CD8-positive, alpha-beta memory T cell (primary cell): ENCODE results near the gene NPTX2. TPM values are rescaled to one million over a fixed set of nuclear protein-coding genes. Genes with fewer than 3 reads are reported as not detected.

Source experiments
- CTCF ChIA-PET: fragments of 350-600 bp; sonication (Branson Sonifier 250); formaldehyde crosslinking; loops from one replicate; lab custom pipeline; 2021; ENCODE audit warnings: antibody characterized with exemption; lab: Charles Lee
- POLR2A ChIA-PET: fragments of 350-600 bp; sonication (Branson Sonifier 250); formaldehyde crosslinking; loops from one replicate; lab custom pipeline; 2021; ENCODE audit warnings: antibody characterized with exemption; lab: Charles Lee
- DNase-seq, 5 donors: peaks; one replicate each; pipeline versions ENCODE4 v3.0.0 to v3.0.0-alpha.2; 2020 to 2022; ENCODE audit warnings: mixed read lengths in 1 of 5
- H3K27ac ChIP-seq: one replicate; pipeline ENCODE4 v1.7.0; 2013; ENCODE audit warnings: low read depth, mild to moderate bottlenecking, low read length, moderate library complexity
- H3K27me3 ChIP-seq: 2 replicates; pipeline ENCODE4 v1.7.0; 2013; ENCODE audit warnings: low read length, mild to moderate bottlenecking; ENCODE audit not compliant: insufficient read depth, poor library complexity, severe bottlenecking
- H3K36me3 ChIP-seq: 2 replicates; pipeline ENCODE4 v1.7.0; 2013; ENCODE audit warnings: mild to moderate bottlenecking, low read length, moderate library complexity; ENCODE audit not compliant: insufficient read depth
- H3K4me1 ChIP-seq: 2 replicates; pipeline ENCODE4 v1.7.0; 2013; ENCODE audit warnings: mild to moderate bottlenecking, low read length, moderate library complexity; ENCODE audit not compliant: insufficient read depth
- H3K4me3 ChIP-seq: 2 replicates; pipeline ENCODE4 v1.7.0; 2013; ENCODE audit warnings: mild to moderate bottlenecking, low read length
- H3K9me3 ChIP-seq: 2 replicates; pipeline ENCODE4 v1.7.0; 2013; ENCODE audit warnings: mild to moderate bottlenecking, low read length
- H3K27ac Mint-ChIP-seq, 8 donors: one replicate each; pipeline ENCODE4 v1.8.0; 2020 to 2021; ENCODE audit warnings: mixed read lengths in 8 of 8, mild to moderate bottlenecking in 6 of 8, inconsistent platforms in 3 of 8, moderate library complexity in 3 of 8
- H3K27me3 Mint-ChIP-seq, 2 donors: one replicate each; pipeline ENCODE4 v1.8.0; 2020 to 2021; ENCODE audit warnings: mixed read lengths in 2 of 2, mild to moderate bottlenecking in 1 of 2, moderate library complexity in 1 of 2
- H3K36me3 Mint-ChIP-seq, 3 donors: one replicate each; pipeline ENCODE4 v1.8.0; 2020 to 2021; ENCODE audit warnings: mixed read lengths in 3 of 3, inconsistent platforms in 1 of 3, mild to moderate bottlenecking in 1 of 3
- H3K4me1 Mint-ChIP-seq, 3 donors: one replicate each; pipeline ENCODE4 v1.8.0; 2020 to 2021; ENCODE audit warnings: mixed read lengths in 3 of 3, inconsistent platforms in 1 of 3, mild to moderate bottlenecking in 1 of 3
- H3K4me3 Mint-ChIP-seq, 7 donors: one replicate each; pipeline ENCODE4 v1.8.0; 2020 to 2021; ENCODE audit warnings: mixed read lengths in 7 of 7, mild to moderate bottlenecking in 6 of 7, moderate library complexity in 4 of 7, inconsistent platforms in 2 of 7
- H3K9me3 Mint-ChIP-seq, 5 donors: one replicate each; pipeline ENCODE4 v1.8.0; 2020 to 2022; ENCODE audit warnings: mixed read lengths in 5 of 5, mild to moderate bottlenecking in 3 of 5, moderate library complexity in 2 of 5, inconsistent platforms in 1 of 5
- polyA plus RNA-seq: library from polyadenylated mRNA; unstranded; fragments of 300-500 nt; fragmentation: Illumina TruSeq; gene quantifications from one replicate; pipeline ENCODE4 v1.2.3, GENCODE V29; 2021
- total RNA-seq, 2 experiments: library from RNA; stranded (reverse); gene quantifications; one replicate each; pipeline ENCODE4 v1.2.3, GENCODE V29; 2021

Gene NPTX2
- total and polyA plus RNA-seq, 3 experiments from 2014 or later, result 0.16 TPM; not detected in 2

DNA sequence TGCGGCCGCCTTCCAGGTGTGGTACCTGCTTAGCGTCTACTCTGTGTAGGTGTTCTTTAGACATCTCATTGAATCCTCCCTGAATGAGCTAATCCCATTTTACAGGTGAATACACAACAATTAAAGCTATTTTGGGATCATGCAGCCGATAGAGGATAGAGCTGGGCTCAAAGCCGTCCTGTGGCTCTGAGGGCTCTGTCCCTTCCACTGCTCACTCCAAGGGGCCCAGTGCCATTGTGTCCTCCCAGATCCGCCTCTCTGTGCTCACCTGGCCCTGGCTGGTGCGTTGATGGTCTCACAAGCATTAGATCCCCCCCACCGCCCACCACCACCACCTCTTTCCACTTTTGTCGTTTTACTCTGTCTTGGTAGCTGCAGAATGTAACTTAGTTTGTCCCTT, 13.1 kb downstream of the NPTX2 start:
- Mint-ChIP-seq H3K4me1 (no peaks in the 10 kb centered on the region), H3K9me3 (peaks cover 8 to 13% (median 9%) of the 10 kb centered on the region in 5 donors), H3K27me3 (peaks cover 2 to 13% of the 10 kb centered on the region in 2 donors), H3K27ac (no peak overlapping the region), H3K4me3 (no peak overlapping the region), H3K36me3 (peaks cover 0 to 5% (median 2%) of the 10 kb centered on the region in 3 donors)
- Histone ChIP-seq H3K9me3 (no peaks in the 10 kb centered on the region), H3K4me3 (no peak overlapping the region), H3K36me3 (no peaks in the 10 kb centered on the region), H3K27ac (no peak overlapping the region), H3K27me3 (no peaks in the 10 kb centered on the region), H3K4me1 (no peaks in the 10 kb centered on the region)
- CTCF ChIA-PET, result no interaction called here
- no peak for DNase-seq
- POLR2A ChIA-PET, result no interaction called here

DNA sequence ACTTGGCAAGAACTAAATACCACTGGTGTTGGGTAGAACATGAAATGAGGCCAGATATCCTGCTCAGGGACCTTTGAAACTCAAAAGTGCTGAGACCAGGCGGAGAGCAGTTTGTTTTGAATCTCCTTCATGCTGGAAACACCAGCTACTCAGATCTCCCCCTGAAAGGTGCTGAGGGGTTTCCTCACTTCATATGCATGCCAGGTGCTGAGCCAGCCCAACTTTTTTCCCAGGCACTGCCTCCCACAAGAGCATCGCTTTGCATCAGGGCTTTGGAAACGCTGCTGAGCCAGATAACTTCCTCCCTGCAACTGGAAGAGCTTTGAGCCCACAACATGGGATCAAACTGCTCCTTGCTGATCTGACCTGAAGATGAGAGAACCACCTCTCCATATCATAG, 13.7 kb downstream of the NPTX2 start:
- Mint-ChIP-seq H3K9me3 (peaks cover 8 to 13% (median 9%) of the 10 kb centered on the region in 5 donors), H3K4me3 (no peak overlapping the region), H3K4me1 (no peaks in the 10 kb centered on the region), H3K27ac (no peak overlapping the region), H3K27me3 (peaks cover 2 to 15% of the 10 kb centered on the region in 2 donors), H3K36me3 (peaks cover 0 to 5% (median 2%) of the 10 kb centered on the region in 3 donors)
- no peak overlapping the region for H3K27ac ChIP-seq
- ChIA-PET CTCF (no interaction called here), POLR2A (no interaction called here)
- no peak for DNase-seq
- H3K36me3 ChIP-seq, result no peaks in the 10 kb centered on the region
- H3K4me1 ChIP-seq, result no peaks in the 10 kb centered on the region
- H3K27me3 ChIP-seq, result no peaks in the 10 kb centered on the region
- no peak overlapping the region for H3K4me3 ChIP-seq
- no peaks in the 10 kb centered on the region for H3K9me3 ChIP-seq

DNA sequence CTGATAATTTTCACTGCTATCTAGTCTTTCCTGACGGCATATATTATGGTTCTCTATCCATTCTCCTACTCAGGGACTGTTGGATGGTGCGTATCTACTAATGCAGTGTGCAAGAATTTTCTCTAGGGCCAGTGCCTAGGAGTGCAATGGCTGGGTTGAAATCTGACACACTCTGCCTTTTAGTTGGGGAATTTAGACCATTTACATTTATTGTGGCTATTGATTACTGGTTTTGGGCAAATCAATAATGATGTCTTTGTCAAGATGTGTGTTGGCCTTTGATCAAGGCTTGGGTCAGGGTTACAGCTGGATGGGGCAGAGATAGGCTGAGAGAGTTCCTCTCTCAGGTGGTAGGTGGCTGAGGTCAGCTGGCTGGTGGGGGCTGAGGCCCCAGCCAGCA, 21.8 kb downstream of the NPTX2 start:
- H3K36me3 Mint-ChIP-seq, result no peaks in the 10 kb centered on the region
- no peak overlapping the region for H3K27ac ChIP-seq
- no peak for DNase-seq
- no peaks in the 10 kb centered on the region for H3K27me3 ChIP-seq
- H3K4me3 Mint-ChIP-seq, result no peak overlapping the region
- H3K27ac Mint-ChIP-seq, result no peak overlapping the region
- H3K4me3 ChIP-seq, result no peak overlapping the region
- no peaks in the 10 kb centered on the region for H3K4me1 Mint-ChIP-seq
- H3K27me3 Mint-ChIP-seq, result peaks cover 3% of the 10 kb centered on the region in 2 donors
- peaks cover 3 to 17% (median 13%) of the 10 kb centered on the region in 5 donors for H3K9me3 Mint-ChIP-seq
- no peaks in the 10 kb centered on the region for H3K4me1 ChIP-seq
- H3K36me3 ChIP-seq, result no peaks in the 10 kb centered on the region
- H3K9me3 ChIP-seq, result no peaks in the 10 kb centered on the region
- CTCF ChIA-PET, result no interaction called here
- POLR2A ChIA-PET, result no interaction called here

DNA sequence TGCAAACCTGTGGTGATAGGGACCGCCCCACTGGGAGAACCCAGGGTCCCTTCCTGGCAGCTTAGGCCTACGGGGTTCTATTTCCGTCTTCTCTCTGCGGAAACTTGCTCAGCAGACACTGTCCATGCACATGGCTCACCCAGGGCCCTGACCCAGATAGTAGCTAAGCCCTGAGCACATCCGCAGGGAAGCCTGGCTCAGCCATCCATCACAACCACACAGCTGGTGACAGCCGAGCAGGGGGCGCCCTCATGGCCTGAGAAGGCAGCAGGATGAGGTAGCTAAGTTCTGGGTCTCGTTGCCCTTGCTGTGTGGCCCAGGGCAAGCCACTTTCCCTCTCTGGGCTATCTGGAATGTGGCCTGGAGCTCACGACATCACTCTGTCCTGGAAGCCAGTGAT, 23.3 kb downstream of the NPTX2 start:
- ChIA-PET POLR2A (no interaction called here), CTCF (no interaction called here)
- Histone ChIP-seq H3K27ac (no peak overlapping the region), H3K36me3 (no peaks in the 10 kb centered on the region), H3K27me3 (no peaks in the 10 kb centered on the region), H3K9me3 (no peaks in the 10 kb centered on the region), H3K4me3 (no peak overlapping the region), H3K4me1 (no peaks in the 10 kb centered on the region)
- Mint-ChIP-seq H3K36me3 (no peaks in the 10 kb centered on the region), H3K4me1 (no peaks in the 10 kb centered on the region), H3K4me3 (no peak overlapping the region), H3K27ac (no peak overlapping the region), H3K9me3 (peaks cover 3 to 17% (median 13%) of the 10 kb centered on the region in 5 donors), H3K27me3 (peaks cover 3 to 4% of the 10 kb centered on the region in 2 donors)
- DNase-seq, result no peak

DNA sequence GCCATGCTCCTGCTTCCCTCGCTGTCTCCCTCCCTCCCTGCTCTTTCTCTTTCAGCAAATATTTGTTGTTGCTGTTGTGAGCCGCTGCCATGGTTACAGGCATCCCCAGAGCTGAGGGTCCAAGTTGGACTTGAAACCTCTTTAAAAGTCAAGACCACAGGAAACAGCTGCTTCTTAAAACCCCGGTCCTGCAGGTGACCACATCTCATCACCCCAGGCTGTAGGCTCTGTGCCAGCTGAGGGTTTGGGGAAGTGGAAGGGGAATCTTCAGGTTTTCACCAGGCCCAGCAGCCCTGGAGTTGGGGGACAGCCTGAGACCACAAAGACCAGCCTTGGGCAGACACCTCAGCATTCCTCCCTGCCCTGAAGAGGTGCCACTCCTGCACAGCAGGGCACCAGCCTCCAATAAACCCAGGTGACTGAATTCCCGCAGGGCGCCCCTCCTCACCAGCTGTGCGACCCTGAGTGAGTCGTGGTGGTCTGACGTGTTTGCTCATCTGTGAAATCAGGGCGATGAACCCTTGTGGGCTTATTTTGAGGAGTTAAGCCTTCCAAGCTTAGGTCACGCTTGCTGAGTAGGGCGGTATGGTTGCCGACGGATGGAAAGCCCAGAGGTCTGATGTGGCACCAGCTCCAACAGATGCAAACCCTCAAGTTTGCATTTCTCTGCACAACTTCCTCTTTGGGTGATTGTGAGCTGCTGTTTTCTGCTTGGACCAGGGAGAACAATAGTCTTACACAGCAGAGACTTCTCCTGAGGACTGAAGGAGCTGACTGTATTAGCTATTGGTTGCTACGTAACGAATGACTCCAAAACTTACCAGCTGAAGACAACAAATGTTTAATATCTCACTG, 24.8 kb downstream of the NPTX2 start:
- no peak for DNase-seq
- no peak overlapping the region for H3K27ac ChIP-seq
- ChIA-PET CTCF (no interaction called here), POLR2A (no interaction called here)
- Mint-ChIP-seq H3K4me3 (no peak overlapping the region), H3K27ac (peak overlapping the region in 1 of 8 donors; percentile 19), H3K27me3 (peaks cover 2 to 6% of the 10 kb centered on the region in 2 donors), H3K9me3 (peaks cover 0 to 16% (median 13%) of the 10 kb centered on the region in 5 donors), H3K36me3 (no peaks in the 10 kb centered on the region), H3K4me1 (no peaks in the 10 kb centered on the region)
- no peaks in the 10 kb centered on the region for H3K9me3 ChIP-seq
- no peaks in the 10 kb centered on the region for H3K4me1 ChIP-seq
- no peak overlapping the region for H3K4me3 ChIP-seq
- no peaks in the 10 kb centered on the region for H3K27me3 ChIP-seq
- H3K36me3 ChIP-seq, result no peaks in the 10 kb centered on the region

DNA sequence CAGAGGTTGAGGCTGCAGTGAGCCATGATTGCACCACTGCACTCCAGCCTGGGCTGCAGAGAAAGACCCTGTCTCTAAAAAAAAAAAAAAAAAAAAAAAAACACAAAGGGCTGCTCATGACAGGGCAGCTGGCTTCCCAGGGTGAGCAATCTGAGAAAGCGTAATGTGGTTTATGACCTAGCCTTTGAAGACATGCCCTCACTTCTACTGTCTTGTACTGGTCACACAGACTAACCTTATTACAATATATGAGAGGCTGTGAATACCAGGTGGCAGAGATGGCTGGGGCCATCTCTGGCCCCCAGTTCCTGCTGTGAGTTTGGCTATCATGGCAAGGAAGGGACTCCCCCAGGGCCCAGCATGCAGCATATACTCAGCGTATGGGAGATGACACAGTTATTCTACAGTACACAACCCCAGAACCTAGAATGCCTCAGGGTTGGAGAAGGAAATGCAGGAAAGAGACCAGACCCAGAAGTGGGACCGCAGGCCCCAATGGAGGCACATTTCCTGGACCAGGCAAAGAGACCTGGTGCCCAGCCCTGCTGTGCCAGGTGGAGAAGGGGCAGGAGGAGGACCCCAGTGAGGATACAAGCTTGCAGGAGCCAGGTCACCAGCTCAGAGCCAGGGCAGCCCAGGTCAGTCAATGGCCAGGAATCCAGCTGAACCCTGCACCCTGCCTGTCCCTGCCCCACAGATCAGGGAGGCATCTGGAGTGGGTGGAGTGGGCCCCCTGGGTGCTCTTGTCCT, 26.3 kb downstream of the NPTX2 start:
- Histone ChIP-seq H3K36me3 (no peaks in the 10 kb centered on the region), H3K4me3 (no peak overlapping the region), H3K4me1 (no peaks in the 10 kb centered on the region), H3K9me3 (no peaks in the 10 kb centered on the region), H3K27me3 (no peaks in the 10 kb centered on the region), H3K27ac (no peak overlapping the region)
- no peak for DNase-seq
- H3K36me3 Mint-ChIP-seq, result no peaks in the 10 kb centered on the region
- peaks cover 2 to 6% of the 10 kb centered on the region in 2 donors for H3K27me3 Mint-ChIP-seq
- no peak overlapping the region for H3K4me3 Mint-ChIP-seq
- POLR2A ChIA-PET, result no interaction called here
- H3K4me1 Mint-ChIP-seq, result no peaks in the 10 kb centered on the region
- peaks cover 3 to 7% (median 6%) of the 10 kb centered on the region in 5 donors for H3K9me3 Mint-ChIP-seq
- H3K27ac Mint-ChIP-seq, result no peak overlapping the region
- CTCF ChIA-PET, result interaction anchor here (0.7 kb wide), 1 partner anchor 311 kb away, joined by 4 read pairs; no protein-coding TSS in a partner anchor

DNA sequence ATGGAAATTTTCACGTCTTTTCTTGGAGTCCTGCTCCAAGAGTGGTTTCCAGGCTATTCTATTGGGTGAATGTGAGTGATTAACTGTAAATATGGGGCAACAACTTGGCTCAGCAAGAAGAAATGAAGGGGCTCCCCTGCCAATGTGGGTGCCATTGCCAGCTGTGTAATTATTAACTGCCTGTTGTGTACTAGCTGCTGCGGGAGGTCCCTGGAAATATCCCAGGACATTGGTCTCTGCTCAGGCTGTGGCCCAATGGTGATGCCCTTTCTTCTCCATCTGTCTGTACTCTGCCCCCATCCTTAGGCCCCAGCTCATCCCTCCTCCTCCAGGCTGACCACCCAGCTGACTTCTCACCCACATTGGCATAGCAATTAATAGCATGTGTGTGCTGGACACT, 29.4 kb downstream of the NPTX2 start:
- ChIA-PET CTCF (no interaction called here), POLR2A (no interaction called here)
- no peak overlapping the region for H3K27ac ChIP-seq
- Mint-ChIP-seq H3K4me3 (no peak overlapping the region), H3K4me1 (no peaks in the 10 kb centered on the region), H3K27ac (no peak overlapping the region), H3K9me3 (peaks cover 0 to 6% (median 4%) of the 10 kb centered on the region in 5 donors), H3K27me3 (peaks cover 2 to 14% of the 10 kb centered on the region in 2 donors), H3K36me3 (no peaks in the 10 kb centered on the region)
- no peaks in the 10 kb centered on the region for H3K36me3 ChIP-seq
- H3K4me3 ChIP-seq, result no peak overlapping the region
- DNase-seq, result no peak
- H3K27me3 ChIP-seq, result no peaks in the 10 kb centered on the region
- H3K9me3 ChIP-seq, result no peaks in the 10 kb centered on the region
- H3K4me1 ChIP-seq, result no peaks in the 10 kb centered on the region

DNA sequence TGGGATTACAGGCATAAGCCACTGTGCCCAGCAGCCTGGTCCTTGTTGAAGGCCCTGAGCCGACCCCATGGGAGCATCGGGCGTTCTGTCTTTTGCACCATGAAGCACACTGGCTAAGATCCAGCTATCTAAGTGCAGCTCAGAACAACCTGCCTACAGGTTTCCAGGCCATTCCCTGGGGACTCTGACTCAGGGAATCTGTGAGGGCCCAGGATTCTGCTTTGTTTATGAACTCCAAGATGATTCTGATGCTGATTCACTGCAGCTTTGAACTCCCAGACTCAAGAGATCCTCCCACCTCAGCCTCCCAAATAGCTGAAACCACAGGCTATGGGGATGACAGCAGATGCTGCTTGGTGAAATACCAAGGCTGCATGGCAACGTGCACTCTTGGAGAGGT, 30.2 kb downstream of the NPTX2 start:
- Histone ChIP-seq H3K27me3 (no peaks in the 10 kb centered on the region), H3K27ac (no peak overlapping the region), H3K4me3 (no peak overlapping the region), H3K36me3 (no peaks in the 10 kb centered on the region), H3K9me3 (no peaks in the 10 kb centered on the region), H3K4me1 (no peaks in the 10 kb centered on the region)
- Mint-ChIP-seq H3K27ac (peak overlapping the region in 1 of 8 donors; percentile 46), H3K27me3 (peaks cover 2 to 14% of the 10 kb centered on the region in 2 donors), H3K9me3 (peaks cover 0 to 6% (median 4%) of the 10 kb centered on the region in 5 donors), H3K4me1 (no peaks in the 10 kb centered on the region), H3K4me3 (no peak overlapping the region), H3K36me3 (no peaks in the 10 kb centered on the region)
- POLR2A ChIA-PET, result no interaction called here
- DNase-seq, result no peak
- CTCF ChIA-PET, result no interaction called here
